Body of pancreas (tissue), 4 donors: Measurements from ENCODE around the gene PSPN. TPM values are rescaled to one million over a fixed set of nuclear protein-coding genes. Genes with fewer than 3 reads are reported as not detected.

ENCODE experiments used
- ATAC-seq: fragments of 150-250 bp; one replicate; pipeline ENCODE4 v1.9.1; 2016
- DNase-seq, 4 donors: peaks; one replicate each; pipeline ENCODE4 v3.0.0-alpha.2; 2019
- H3K27ac ChIP-seq, 4 donors: fragments of 200-600 bp; sonication (generic); 1 replicate in 3 of 4; 2 replicates in 1 of 4; pipeline versions ENCODE4 v1.5.1 to v1.6.1; 2016 to 2019; ENCODE audit warnings: mild to moderate bottlenecking in 1 of 4, mixed read lengths in 1 of 4, moderate library complexity in 1 of 4
- H3K27me3 ChIP-seq, 2 donors: fragments of 200-600 bp; sonication (generic); one replicate each; pipeline ENCODE4 v1.6.0; 2016; ENCODE audit warnings: mild to moderate bottlenecking in 1 of 2
- H3K36me3 ChIP-seq, 2 donors: fragments of 200-600 bp; sonication (generic); replicated peaks in 1 of 2; 2 replicates each; pipeline ENCODE4 v1.5.1; 2016; ENCODE audit warnings: low read depth in 2 of 2; ENCODE audit not compliant: insufficient read depth in 1 of 2
- H3K4me1 ChIP-seq: fragments of 200-600 bp; sonication (generic); one replicate; pipeline ENCODE4 v1.6.0; 2016
- H3K4me3 ChIP-seq, 2 donors: fragments of 200-600 bp; sonication (generic); 1 replicate in 1 of 2; 2 replicates in 1 of 2; pipeline ENCODE4 v1.5.1; 2016 to 2019
- H3K9me3 ChIP-seq, 3 donors: fragments of 200-600 bp; sonication (generic); 1 replicate in 2 of 3; 2 replicates in 1 of 3; pipeline ENCODE4 v1.5.1; 2016
- POLR2A ChIP-seq, 3 donors: fragments of 450-650 bp; IDR thresholded peaks; one replicate each; pipeline ENCODE4 v1.6.1; 2016; ENCODE audit warnings: antibody characterized with exemption in 3 of 3, mild to moderate bottlenecking in 2 of 3
- WGBS, 2 donors: methylation state at CpG; one replicate each; pipeline ENCODE4 v1.1.5; 2017; 5-methylcytosine and 5-hydroxymethylcytosine counted together
- intact Hi-C: fragments of 100-400 bp; cut with DNase I; formaldehyde crosslinking; loops from one replicate; pipeline ENCODE4 v1.15.1; 2023
- total RNA-seq, 2 donors: library from RNA; depleted of rRNA; stranded (reverse); fragments of >200 nt; gene quantifications; one replicate each; pipeline ENCODE4 v1.1.0, GENCODE V29; 2016
- TF ChIP-seq, protein P1 (sequence below), 7 experiments: fragments of 450-650 bp in 4 of 7; fragments of 200-600 bp in 3 of 7; sonication (generic) in 3 of 7; IDR thresholded peaks; one replicate each; pipeline ENCODE4 v1.5.1; 2016 to 2019; ENCODE audit warnings: antibody characterized with exemption in 7 of 7

The PSPN gene
- total RNA-seq, 2 donors from 2014 or later = 0.52 to 8.6 TPM

DNA sequence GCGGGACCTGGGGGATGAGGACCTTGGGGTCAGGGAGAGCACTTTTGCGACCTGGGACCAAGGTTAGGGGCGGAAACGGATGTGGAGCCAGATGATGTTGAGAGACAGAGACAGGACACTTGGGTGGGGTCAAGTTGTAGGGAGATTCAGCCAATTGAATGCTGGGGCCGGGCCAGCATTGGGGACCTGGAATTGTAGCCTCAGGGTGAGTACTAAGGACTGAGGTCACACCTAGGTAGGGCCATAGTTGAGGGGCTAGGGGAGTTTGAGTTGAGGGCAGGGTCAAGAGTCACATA, 2.0 kb downstream of the PSPN start:
- no peak for DNase-seq
- intact Hi-C loops = no loop called here
- Histone ChIP-seq H3K27ac (peak overlapping the region; percentile 95 to 98 (median 96)), H3K4me3 (no peak overlapping the region), H3K36me3 (peaks cover 0 to 1% of the 10 kb centered on the region in 2 donors), H3K4me1 (peaks cover 6% of the 10 kb centered on the region), H3K27me3 (no peaks in the 10 kb centered on the region), H3K9me3 (no peaks in the 10 kb centered on the region)
- no peak for ATAC-seq
- 48 to 52% methylated on average over 5 of the region's 5 CpGs for WGBS, 2 donors
- TF ChIP-seq, protein P1, sequence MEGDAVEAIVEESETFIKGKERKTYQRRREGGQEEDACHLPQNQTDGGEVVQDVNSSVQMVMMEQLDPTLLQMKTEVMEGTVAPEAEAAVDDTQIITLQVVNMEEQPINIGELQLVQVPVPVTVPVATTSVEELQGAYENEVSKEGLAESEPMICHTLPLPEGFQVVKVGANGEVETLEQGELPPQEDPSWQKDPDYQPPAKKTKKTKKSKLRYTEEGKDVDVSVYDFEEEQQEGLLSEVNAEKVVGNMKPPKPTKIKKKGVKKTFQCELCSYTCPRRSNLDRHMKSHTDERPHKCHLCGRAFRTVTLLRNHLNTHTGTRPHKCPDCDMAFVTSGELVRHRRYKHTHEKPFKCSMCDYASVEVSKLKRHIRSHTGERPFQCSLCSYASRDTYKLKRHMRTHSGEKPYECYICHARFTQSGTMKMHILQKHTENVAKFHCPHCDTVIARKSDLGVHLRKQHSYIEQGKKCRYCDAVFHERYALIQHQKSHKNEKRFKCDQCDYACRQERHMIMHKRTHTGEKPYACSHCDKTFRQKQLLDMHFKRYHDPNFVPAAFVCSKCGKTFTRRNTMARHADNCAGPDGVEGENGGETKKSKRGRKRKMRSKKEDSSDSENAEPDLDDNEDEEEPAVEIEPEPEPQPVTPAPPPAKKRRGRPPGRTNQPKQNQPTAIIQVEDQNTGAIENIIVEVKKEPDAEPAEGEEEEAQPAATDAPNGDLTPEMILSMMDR (IDR thresholded peaks at IDR 0.05) = no peak
- no peak for TF ChIP-seq POLR2A (IDR thresholded peaks at IDR 0.05)

DNA sequence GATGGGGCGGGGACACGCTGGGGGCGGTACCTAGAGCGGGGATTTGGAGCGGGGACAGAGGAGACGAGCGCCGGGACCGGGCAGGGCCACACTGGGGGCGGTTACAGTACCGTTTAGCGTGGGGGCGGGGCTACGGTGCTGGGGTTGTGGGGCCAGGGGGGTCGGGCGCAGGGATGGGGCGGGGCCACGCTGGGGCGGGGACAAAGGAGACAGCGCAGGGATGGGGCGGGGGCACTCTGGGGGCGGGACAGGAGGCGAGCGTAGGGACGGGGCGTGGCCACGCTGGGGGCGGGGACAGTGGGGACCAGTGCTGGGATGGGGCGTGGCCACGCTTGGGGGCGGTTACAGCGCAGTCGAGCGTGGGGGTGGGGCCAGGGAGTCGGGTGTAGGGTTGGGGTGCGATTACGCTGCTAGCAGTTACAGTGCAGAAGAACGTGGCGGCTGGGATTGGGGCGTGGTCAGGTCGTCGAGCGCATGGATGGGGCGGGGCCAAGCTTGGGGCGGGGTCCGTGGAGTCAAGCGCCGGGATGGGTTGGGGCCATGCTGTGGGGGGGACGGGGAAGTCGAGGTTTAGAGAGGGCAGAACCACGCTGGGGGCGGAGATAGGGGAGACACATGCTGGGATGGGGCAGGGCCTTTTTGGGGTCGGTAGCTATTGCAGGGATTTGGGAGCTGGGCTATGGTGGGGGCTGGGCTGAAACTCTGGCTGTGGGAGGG, 2.5 kb downstream of the PSPN start:
- DNase-seq = peak; percentile 98 to 99 (median 98)

DNA sequence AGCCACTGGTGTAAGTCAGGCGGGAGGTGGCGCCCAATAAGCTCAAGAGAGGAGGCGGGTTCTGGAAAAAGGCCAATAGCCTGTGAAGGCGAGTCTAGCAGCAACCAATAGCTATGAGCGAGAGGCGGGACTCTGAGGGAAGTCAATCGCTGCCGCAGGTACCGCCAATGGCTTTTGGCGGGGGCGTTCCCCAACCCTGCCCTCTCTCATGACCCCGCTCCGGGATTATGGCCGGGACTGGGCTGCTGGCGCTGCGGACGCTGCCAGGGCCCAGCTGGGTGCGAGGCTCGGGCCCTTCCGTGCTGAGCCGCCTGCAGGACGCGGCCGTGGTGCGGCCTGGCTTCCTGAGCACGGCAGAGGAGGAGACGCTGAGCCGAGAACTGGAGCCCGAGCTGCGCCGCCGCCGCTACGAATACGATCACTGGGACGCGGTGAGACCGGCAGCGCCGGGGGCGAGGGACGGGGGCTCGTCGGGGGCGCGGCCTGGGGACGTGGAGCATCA, 3.1 kb downstream of the PSPN start, which contains the start of gene ALKBH7:
TSS of gene ALKBH7 (plus strand) at position 201 of the 502 bp plus-strand sequence. CDS start at position 228, 27 bp downstream.
- Histone ChIP-seq H3K27ac (peak within 1 kb of the TSS; percentile 95 to 98 (median 96)), H3K4me1 (peaks cover 6% of the 10 kb centered on the region), H3K9me3 (no peaks in the 10 kb centered on the region), H3K36me3 (peaks cover 6 to 8% of the 10 kb centered on the region in 2 donors), H3K27me3 (no peaks in the 10 kb centered on the region), H3K4me3 (peak within 1 kb of the TSS; percentile 75 to 92)
- DNase-seq (peak; percentile 99 to 100 (median 100)), ATAC-seq (peak; percentile 87)
- 0 to 1% methylated on average over 5 to 37 of the region's 47 CpGs for WGBS, 2 donors
- intact Hi-C loops = no loop called here
- TF ChIP-seq POLR2A (IDR thresholded peaks at IDR 0.05) = peak; percentile 48 to 72 (median 71)
- TF ChIP-seq, protein P1 (IDR thresholded peaks at IDR 0.05) = peak in 1 of 7 experiments; percentile 8

More for the DNA sequence above, 2.5 kb downstream of the PSPN start:
- peak overlapping the region; percentile 75 to 92 for H3K4me3 ChIP-seq
- peak; percentile 80 for ATAC-seq
- no peak for TF ChIP-seq POLR2A (IDR thresholded peaks at IDR 0.05)
- TF ChIP-seq, protein P1 (IDR thresholded peaks at IDR 0.05) = no peak
- H3K4me1 ChIP-seq = peaks cover 6% of the 10 kb centered on the region
- H3K36me3 ChIP-seq = peaks cover 0 to 6% of the 10 kb centered on the region in 2 donors
- no peaks in the 10 kb centered on the region for H3K27me3 ChIP-seq
- 2% methylated on average over 19 to 30 of the region's 53 CpGs for WGBS, 2 donors
- no peaks in the 10 kb centered on the region for H3K9me3 ChIP-seq
- intact Hi-C loops = no loop called here
- peak overlapping the region; percentile 95 to 98 (median 96) for H3K27ac ChIP-seq

DNA sequence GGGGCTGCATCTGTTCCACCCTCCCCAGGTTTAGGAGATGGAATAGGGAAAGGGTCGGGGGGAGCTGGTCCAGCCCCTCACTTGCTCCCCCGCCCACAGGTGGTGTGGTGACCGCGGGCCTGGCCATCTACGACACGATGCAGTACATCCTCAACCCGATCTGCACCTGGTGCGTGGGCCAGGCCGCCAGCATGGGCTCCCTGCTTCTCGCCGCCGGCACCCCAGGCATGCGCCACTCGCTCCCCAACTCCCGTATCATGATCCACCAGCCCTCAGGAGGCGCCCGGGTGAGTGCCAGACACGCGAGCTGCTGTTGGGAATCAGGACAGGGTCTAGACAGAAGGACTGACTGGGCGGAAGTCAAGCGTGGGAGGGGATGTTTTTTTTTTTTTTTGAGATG, 11.4 kb downstream of the PSPN start:
- 96% methylated on average over 10 to 21 of the region's 21 CpGs for WGBS, 2 donors
- intact Hi-C loops = no loop called here
- TF ChIP-seq POLR2A (IDR thresholded peaks at IDR 0.05) = no peak
- TF ChIP-seq, protein P1 (IDR thresholded peaks at IDR 0.05) = no peak
- H3K4me3 ChIP-seq = no peak overlapping the region
- H3K36me3 ChIP-seq = peaks cover 15 to 19% of the 10 kb centered on the region in 2 donors
- DNase-seq (no peak), ATAC-seq (no peak)
- no peaks in the 10 kb centered on the region for H3K27me3 ChIP-seq
- no peaks in the 10 kb centered on the region for H3K9me3 ChIP-seq
- peaks cover 17% of the 10 kb centered on the region for H3K4me1 ChIP-seq
- H3K27ac ChIP-seq = no peak overlapping the region
